HG02884 (cell line): ENCODE measurements around the gene CEMP1.

Source experiments
- ATAC-seq: cut with Tn5 transposase; IDR thresholded peaks from one replicate; pipeline ENCODE4 v1.9.1; 2021; ENCODE audit warnings: mild to moderate bottlenecking, moderate library complexity; ENCODE audit not compliant: unreplicated experiment

The CEMP1 gene

DNA sequence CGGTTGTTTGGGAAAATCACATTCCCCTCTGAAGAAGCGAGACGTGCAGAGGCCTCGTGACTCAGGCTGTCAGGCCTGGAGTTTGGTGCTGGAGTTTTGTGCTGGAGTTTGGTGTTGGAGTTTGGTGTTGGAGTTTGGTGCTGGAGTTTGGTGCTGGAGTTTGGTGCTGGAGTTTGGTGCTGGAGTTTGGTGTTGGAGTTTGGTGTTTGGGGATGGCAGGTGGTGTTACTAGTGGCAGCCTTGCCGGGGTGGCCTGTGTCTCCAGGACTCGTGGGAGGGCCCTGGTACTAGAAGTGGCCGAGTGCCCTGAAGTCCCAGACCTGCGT is 43.7 kb downstream of the CEMP1 start:
- no peak for ATAC-seq

- no peak for ATAC-seq
Observed at GRCh38 chr16:2486645-2487516, 44.3 kb downstream of the CEMP1 start.

- no peak for ATAC-seq
Observed at GRCh38 chr16:2485811-2486507, 45.2 kb downstream of the CEMP1 start.

- no peak for ATAC-seq
Observed at GRCh38 chr16:2484898-2485508, 46.2 kb downstream of the CEMP1 start.

GRCh38 chr16:2483939-2484897 is 47.0 kb downstream of the CEMP1 start:
- no peak for ATAC-seq

DNA sequence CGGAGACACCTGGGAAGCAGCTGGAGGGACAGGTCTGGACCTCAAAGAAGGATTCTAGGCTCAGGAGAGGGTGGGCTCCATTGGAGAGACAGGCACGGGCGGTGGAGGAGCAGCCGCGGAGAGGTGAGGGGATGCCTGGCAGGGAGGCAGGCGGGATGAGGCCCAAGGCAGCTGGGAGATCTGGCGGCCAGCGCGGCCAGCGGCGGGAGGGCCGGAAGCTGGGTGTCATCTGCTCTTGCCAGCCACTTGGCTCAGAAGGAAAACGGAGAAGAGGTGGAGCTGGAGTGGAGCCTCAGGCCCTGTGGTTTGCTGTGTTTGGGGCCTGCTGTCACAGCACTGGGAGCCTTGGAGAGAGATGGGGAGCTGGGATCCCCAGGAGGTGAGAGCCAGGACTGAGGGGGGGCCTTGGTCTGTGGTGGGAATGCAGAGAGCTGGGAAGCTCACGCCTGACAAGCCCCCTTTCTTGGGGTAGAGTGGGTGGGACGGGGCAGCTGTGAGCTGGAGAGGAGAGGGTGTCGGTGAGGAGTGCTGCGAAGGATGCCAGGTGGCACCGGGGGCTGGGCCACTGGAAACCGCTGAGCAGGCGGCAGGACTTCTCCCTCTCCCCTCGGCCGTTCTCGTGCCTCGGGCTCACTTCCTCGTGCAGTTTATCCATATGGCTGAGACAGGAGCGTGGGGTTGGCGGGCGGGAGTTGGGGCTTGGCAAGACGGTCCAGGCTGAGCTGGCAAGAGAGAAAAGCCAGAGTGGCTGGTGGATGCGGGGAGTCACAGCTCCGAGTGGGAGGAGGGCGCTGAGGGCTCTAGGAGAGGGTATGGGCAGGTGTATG is 48.3 kb downstream of the CEMP1 start:
- no peak for ATAC-seq

- no peak for ATAC-seq
Observed at GRCh38 chr16:2482249-2482648, 49.0 kb downstream of the CEMP1 start.

DNA sequence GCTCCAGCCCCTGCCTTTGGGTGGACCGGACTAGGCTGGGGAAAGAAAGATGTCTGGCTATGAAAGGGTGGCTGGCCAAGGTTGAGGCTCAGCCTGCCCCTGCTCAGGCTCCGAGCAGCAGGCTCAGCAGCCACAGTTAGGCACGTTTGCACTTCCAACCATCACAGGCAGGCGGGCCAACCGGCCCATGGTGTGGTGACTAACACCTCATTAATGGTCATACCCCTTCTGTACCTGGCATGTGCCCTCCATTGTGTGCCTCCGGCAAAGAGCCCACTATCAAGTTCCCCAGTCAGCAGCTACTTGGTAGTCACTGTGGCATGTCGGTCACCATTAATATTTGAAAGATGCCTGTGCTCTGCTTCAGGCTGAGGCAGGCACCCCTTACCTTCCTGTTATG is 49.5 kb downstream of the CEMP1 start:
- ATAC-seq, result no peak

- no peak for ATAC-seq
Observed at GRCh38 chr16:2480948-2481347, 50.3 kb downstream of the CEMP1 start.
